Measurements from ENCODE around the gene CRADD. TPM values are rescaled to one million over a fixed set of nuclear protein-coding genes. Genes with fewer than 3 reads are reported as not detected.

CRADD gene
- total RNA-seq, 4 donors from 2014 or later = 43.7 to 76.1 (median 51.0) TPM

GRCh38 chr12:93757792-93758694, 80.9 kb downstream of the CRADD start:
- intact Hi-C loops (cut with DNase I) = no loop called here
- no peak for DNase-seq
- no peak overlapping the region for H3K4me3 ChIP-seq (replicated peaks in 1 of 3)
- TF ChIP-seq POLR2A (IDR thresholded peaks at IDR 0.05) (no peak), CTCF (IDR thresholded peaks at IDR 0.05) (no peak)
- H3K27me3 ChIP-seq = no peaks in the 10 kb centered on the region
- H3K36me3 ChIP-seq = no peaks in the 10 kb centered on the region
- H3K4me1 ChIP-seq = no peaks in the 10 kb centered on the region
- H3K9me3 ChIP-seq = no peaks in the 10 kb centered on the region
- WGBS, 2 donors = 85 to 90% methylated on average over 1 of the region's 1 CpG
- H3K27ac ChIP-seq = no peak overlapping the region

- no peaks in the 10 kb centered on the region for H3K36me3 ChIP-seq
- H3K27me3 ChIP-seq = no peaks in the 10 kb centered on the region
- H3K9me3 ChIP-seq = no peaks in the 10 kb centered on the region
- no peak for DNase-seq
- no peak overlapping the region for H3K4me3 ChIP-seq (replicated peaks in 1 of 3)
- H3K27ac ChIP-seq = no peak overlapping the region
- 70 to 78% methylated on average over 1 of the region's 1 CpG for WGBS, 2 donors
- H3K4me1 ChIP-seq = no peaks in the 10 kb centered on the region
- intact Hi-C loops (cut with DNase I) = no loop called here
- no peak for TF ChIP-seq POLR2A (IDR thresholded peaks at IDR 0.05)
- no peak for TF ChIP-seq CTCF (IDR thresholded peaks at IDR 0.05)
Measured at GRCh38 chr12:93758801-93759373, 81.7 kb downstream of the CRADD start.

- 54 to 70% methylated on average over 2 of the region's 2 CpGs for WGBS, 2 donors
- no peaks in the 10 kb centered on the region for H3K4me1 ChIP-seq
- H3K27ac ChIP-seq = peak overlapping the region in 1 of 3 donors; percentile 21
- no peaks in the 10 kb centered on the region for H3K27me3 ChIP-seq
- H3K36me3 ChIP-seq = no peaks in the 10 kb centered on the region
- H3K9me3 ChIP-seq = no peaks in the 10 kb centered on the region
- intact Hi-C loops (cut with DNase I) = no loop called here
- DNase-seq = no peak
- no peak overlapping the region for H3K4me3 ChIP-seq (replicated peaks in 1 of 3)
- no peak for TF ChIP-seq POLR2A (IDR thresholded peaks at IDR 0.05)
Measured at GRCh38 chr12:93759512-93760081, 82.4 kb downstream of the CRADD start.

- no peak for TF ChIP-seq CTCF (IDR thresholded peaks at IDR 0.05)
- no peak for TF ChIP-seq POLR2A (IDR thresholded peaks at IDR 0.05)
- Histone ChIP-seq H3K9me3 (no peaks in the 10 kb centered on the region), H3K4me3 (replicated peaks in 1 of 3) (no peak overlapping the region), H3K27me3 (no peaks in the 10 kb centered on the region), H3K36me3 (no peaks in the 10 kb centered on the region), H3K27ac (no peak overlapping the region), H3K4me1 (no peaks in the 10 kb centered on the region)
- 94 to 96% methylated on average over 3 of the region's 3 CpGs for WGBS, 2 donors
- DNase-seq = no peak
- intact Hi-C loops (cut with DNase I) = no loop called here
Measured at GRCh38 chr12:93760275-93760875, 83.2 kb downstream of the CRADD start.

- TF ChIP-seq POLR2A (IDR thresholded peaks at IDR 0.05) = no peak
- no peak for TF ChIP-seq CTCF (IDR thresholded peaks at IDR 0.05)
- Histone ChIP-seq H3K9me3 (no peaks in the 10 kb centered on the region), H3K27me3 (no peaks in the 10 kb centered on the region), H3K4me1 (peaks cover 0 to 9% of the 10 kb centered on the region in 2 donors), H3K4me3 (replicated peaks in 1 of 3) (no peak overlapping the region), H3K27ac (no peak overlapping the region), H3K36me3 (no peaks in the 10 kb centered on the region)
- no peak for DNase-seq
- 81 to 85% methylated on average over 3 of the region's 3 CpGs for WGBS, 2 donors
- intact Hi-C loops (cut with DNase I) = no loop called here
Measured at GRCh38 chr12:93762059-93762719, 85.0 kb downstream of the CRADD start.

Data from thyroid gland (tissue), 4 donors.